Uterus (tissue), 2 donors: Measurements from ENCODE around the gene UMPS.

ENCODE experiments used
- POLR2A ChIP-seq, 2 donors: fragments of 450-650 bp; IDR thresholded peaks; one replicate each; pipeline ENCODE4 v1.6.1; 2016; ENCODE audit warnings: antibody characterized with exemption in 2 of 2, mild to moderate bottlenecking in 1 of 2, moderate library complexity in 1 of 2
- TF ChIP-seq, protein P1 (sequence below), 4 experiments: fragments of 200-600 bp in 2 of 4; fragments of 450-650 bp in 2 of 4; sonication (generic) in 2 of 4; IDR thresholded peaks; one replicate each; pipeline ENCODE4 v1.5.1; 2016 to 2019; ENCODE audit warnings: antibody characterized with exemption in 4 of 4, mild to moderate bottlenecking in 2 of 4, moderate library complexity in 1 of 4

DNA sequence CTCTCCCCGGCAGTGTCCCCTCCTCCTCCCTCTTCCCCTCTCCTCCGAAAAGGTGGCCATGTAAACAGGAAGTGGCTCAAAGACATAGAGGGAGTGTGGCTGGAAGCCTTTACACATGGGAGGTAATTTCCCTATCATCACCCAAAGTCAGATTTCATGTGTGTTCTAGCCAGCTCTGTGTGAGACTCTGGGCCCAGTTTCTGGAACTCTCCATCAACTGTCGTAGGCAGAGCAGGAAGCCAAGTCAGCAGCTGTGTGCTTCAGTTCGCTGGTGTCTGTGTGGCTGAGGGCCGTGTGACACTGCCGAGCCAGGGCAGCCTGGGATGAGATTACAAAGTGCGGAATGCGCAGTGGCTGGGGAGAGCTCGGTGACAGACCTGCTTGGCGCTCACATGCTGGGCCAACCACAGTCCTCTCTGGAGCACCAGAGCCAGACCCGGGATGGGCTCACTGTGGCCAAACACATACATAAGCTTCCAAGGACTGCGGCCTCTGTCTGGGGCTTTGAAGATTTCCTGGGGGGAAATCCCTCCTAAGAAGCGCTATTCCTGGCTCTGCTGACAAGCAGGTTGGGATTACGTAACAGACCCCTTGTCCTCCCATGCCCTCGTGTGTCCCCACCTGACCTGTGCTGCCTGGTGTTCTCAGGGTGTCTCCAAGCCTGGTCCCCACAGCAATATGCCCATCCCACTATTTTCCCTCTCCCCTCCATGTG lies 50.7 kb downstream of the UMPS start:
- TF ChIP-seq POLR2A (IDR thresholded peaks at IDR 0.05) = peak in 1 of 2 donors; percentile 9
- TF ChIP-seq, protein P1, sequence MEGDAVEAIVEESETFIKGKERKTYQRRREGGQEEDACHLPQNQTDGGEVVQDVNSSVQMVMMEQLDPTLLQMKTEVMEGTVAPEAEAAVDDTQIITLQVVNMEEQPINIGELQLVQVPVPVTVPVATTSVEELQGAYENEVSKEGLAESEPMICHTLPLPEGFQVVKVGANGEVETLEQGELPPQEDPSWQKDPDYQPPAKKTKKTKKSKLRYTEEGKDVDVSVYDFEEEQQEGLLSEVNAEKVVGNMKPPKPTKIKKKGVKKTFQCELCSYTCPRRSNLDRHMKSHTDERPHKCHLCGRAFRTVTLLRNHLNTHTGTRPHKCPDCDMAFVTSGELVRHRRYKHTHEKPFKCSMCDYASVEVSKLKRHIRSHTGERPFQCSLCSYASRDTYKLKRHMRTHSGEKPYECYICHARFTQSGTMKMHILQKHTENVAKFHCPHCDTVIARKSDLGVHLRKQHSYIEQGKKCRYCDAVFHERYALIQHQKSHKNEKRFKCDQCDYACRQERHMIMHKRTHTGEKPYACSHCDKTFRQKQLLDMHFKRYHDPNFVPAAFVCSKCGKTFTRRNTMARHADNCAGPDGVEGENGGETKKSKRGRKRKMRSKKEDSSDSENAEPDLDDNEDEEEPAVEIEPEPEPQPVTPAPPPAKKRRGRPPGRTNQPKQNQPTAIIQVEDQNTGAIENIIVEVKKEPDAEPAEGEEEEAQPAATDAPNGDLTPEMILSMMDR (IDR thresholded peaks at IDR 0.05) = no peak
